ENCODE measurements around the gene HLA-B.

DNA sequence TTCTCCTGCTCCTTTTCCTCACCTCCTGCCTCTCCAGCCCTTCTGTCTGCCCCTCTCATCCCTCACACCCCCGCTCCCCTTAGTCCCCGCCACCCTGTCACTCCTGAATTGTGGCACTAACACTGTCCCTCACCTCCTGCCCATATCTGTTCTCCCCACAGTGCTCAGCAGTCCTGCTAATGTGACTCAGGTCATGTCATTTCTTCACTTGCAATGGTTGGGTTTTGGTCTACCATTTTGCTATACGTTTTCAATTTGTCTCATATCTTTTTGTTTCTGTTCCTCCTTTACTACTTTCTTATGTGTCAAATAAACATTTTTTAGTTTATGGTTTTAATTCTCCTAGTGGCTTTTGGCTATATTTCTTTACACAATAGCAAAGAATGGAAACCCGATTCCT is 1.3 kb upstream of the HLA-B start:
- TF ChIP-seq CTCF (IDR thresholded peaks at IDR 0.05; ENCODE audit: low read length) (no peak), EZH2phosphoT487 (IDR thresholded peaks at IDR 0.05; ENCODE audit: low read length) (no peak)
